Measurements from ENCODE around the gene CLSTN2.

Gene CLSTN2

GRCh38 chr3:140311428-140311827 is 376.4 kb downstream of the CLSTN2 start:
- Histone ChIP-seq H3K4me2 (ENCODE audit: low read length) (no peak overlapping the region), H3K27me3 (ENCODE audit: control insufficient read depth, low read length) (no peaks in the 10 kb centered on the region), H3K27ac (ENCODE audit: low read depth, low read length) (no peak overlapping the region), H3K79me2 (ENCODE audit: control insufficient read depth, low read length) (no peaks in the 10 kb centered on the region), H3K36me3 (ENCODE audit: control insufficient read depth, low read length) (no peaks in the 10 kb centered on the region), H3F3A (ENCODE audit: control insufficient read depth, insufficient read depth) (no peaks in the 10 kb centered on the region), H4K20me1 (ENCODE audit: control insufficient read depth, insufficient read depth, low read depth, low read length) (no peaks in the 10 kb centered on the region), H3K4me3 (ENCODE audit: low read length) (no peak overlapping the region), H3K9me3 (ENCODE audit: control insufficient read depth, insufficient read depth, low read length) (no peaks in the 10 kb centered on the region), H3K9me2 (replicated peaks; ENCODE audit: control insufficient read depth, low read length) (no peaks in the 10 kb centered on the region), H3K4me1 (ENCODE audit: control insufficient read depth, low read length) (no peaks in the 10 kb centered on the region)
- TF ChIP-seq CTCF (IDR thresholded peaks at IDR 0.05; ENCODE audit: low read depth, low read length, poor library complexity, severe bottlenecking) (no peak), EZH2phosphoT487 (IDR thresholded peaks at IDR 0.05; ENCODE audit: borderline replicate concordance, low read length) (no peak)

- H3K9me3 ChIP-seq (ENCODE audit: control insufficient read depth, insufficient read depth, low read length) = no peaks in the 10 kb centered on the region
- no peak overlapping the region for H3K4me3 ChIP-seq (ENCODE audit: low read length)
- no peaks in the 10 kb centered on the region for H3K27me3 ChIP-seq (ENCODE audit: control insufficient read depth, low read length)
- no peaks in the 10 kb centered on the region for H3K4me1 ChIP-seq (ENCODE audit: control insufficient read depth, low read length)
- no peaks in the 10 kb centered on the region for H3F3A ChIP-seq (ENCODE audit: control insufficient read depth, insufficient read depth)
- H3K27ac ChIP-seq (ENCODE audit: low read depth, low read length) = no peak overlapping the region
- no peaks in the 10 kb centered on the region for H3K36me3 ChIP-seq (ENCODE audit: control insufficient read depth, low read length)
- H3K79me2 ChIP-seq (ENCODE audit: control insufficient read depth, low read length) = no peaks in the 10 kb centered on the region
- no peak overlapping the region for H3K4me2 ChIP-seq (ENCODE audit: low read length)
- H3K9me2 ChIP-seq (replicated peaks; ENCODE audit: control insufficient read depth, low read length) = no peaks in the 10 kb centered on the region
- no peaks in the 10 kb centered on the region for H4K20me1 ChIP-seq (ENCODE audit: control insufficient read depth, insufficient read depth, low read depth, low read length)
- TF ChIP-seq EZH2phosphoT487 (IDR thresholded peaks at IDR 0.05; ENCODE audit: borderline replicate concordance, low read length) (no peak), CTCF (IDR thresholded peaks at IDR 0.05; ENCODE audit: low read depth, low read length, poor library complexity, severe bottlenecking) (no peak)
These were observed 381.0 kb downstream of the CLSTN2 start for GRCh38 chr3:140315955-140316354.

GRCh38 chr3:140316466-140316865 is 381.5 kb downstream of the CLSTN2 start:
- Histone ChIP-seq H3K4me1 (ENCODE audit: control insufficient read depth, low read length) (no peaks in the 10 kb centered on the region), H3K9me3 (ENCODE audit: control insufficient read depth, insufficient read depth, low read length) (no peaks in the 10 kb centered on the region), H3K79me2 (ENCODE audit: control insufficient read depth, low read length) (no peaks in the 10 kb centered on the region), H3K4me3 (ENCODE audit: low read length) (no peak overlapping the region), H3K36me3 (ENCODE audit: control insufficient read depth, low read length) (no peaks in the 10 kb centered on the region), H3F3A (ENCODE audit: control insufficient read depth, insufficient read depth) (no peaks in the 10 kb centered on the region), H4K20me1 (ENCODE audit: control insufficient read depth, insufficient read depth, low read depth, low read length) (no peaks in the 10 kb centered on the region), H3K4me2 (ENCODE audit: low read length) (no peak overlapping the region), H3K27me3 (ENCODE audit: control insufficient read depth, low read length) (no peaks in the 10 kb centered on the region), H3K27ac (ENCODE audit: low read depth, low read length) (no peak overlapping the region), H3K9me2 (replicated peaks; ENCODE audit: control insufficient read depth, low read length) (no peaks in the 10 kb centered on the region)
- no peak for TF ChIP-seq CTCF (IDR thresholded peaks at IDR 0.05; ENCODE audit: low read depth, low read length, poor library complexity, severe bottlenecking)
- no peak for TF ChIP-seq EZH2phosphoT487 (IDR thresholded peaks at IDR 0.05; ENCODE audit: borderline replicate concordance, low read length)

All from DOHH2 (cell line).